Astrocyte of the spinal cord (primary cell): ENCODE data around the gene SPR.
A peak's percentile ranks its signal among the peaks of the same experiment; 100 is the strongest.
"Not testable (repeated sequence)": the region's sequence is repeated elsewhere in the genome, so short reads cannot be mapped to it uniquely, and the experiment has no call there.

ENCODE experiments used
- DNase-seq: peaks from one replicate; pipeline ENCODE4 v3.0.0; 2011; ENCODE audit warnings: low read depth, low spot score
- H3K4me3 ChIP-seq: 2 replicates; pipeline ENCODE4 v1.5.1; 2011; ENCODE audit warnings: low read depth, mild to moderate bottlenecking, low read length, moderate library complexity
- in situ Hi-C: cut with HindIII; loops from 2 replicates; pipeline ENCODE4 v1.10.0; 2017; ENCODE audit warnings: low sequenced_read_pairs
- TF ChIP-seq, protein P1 (sequence below): IDR thresholded peaks from 2 replicates; pipeline ENCODE4 v1.5.1; 2012; ENCODE audit warnings: low read depth, mild to moderate bottlenecking, low read length, inconsistent platforms

The SPR gene

DNA sequence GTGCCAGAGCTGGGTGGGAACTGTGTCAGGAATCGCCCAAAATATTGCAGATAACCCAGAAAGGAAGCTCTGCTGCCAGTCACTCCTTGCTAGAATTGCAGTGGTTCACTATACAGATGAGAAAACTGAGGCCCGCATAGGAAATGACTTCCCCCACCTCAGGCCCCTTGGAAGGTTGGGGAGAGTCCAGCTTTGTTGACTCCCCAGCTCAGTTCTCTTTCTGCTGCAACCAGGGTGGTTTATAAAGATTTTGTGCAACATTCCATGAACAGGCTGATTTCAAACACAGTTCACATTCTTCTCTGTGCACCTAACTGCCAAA is 11.3 kb downstream of the SPR start:
- TF ChIP-seq, protein P1, sequence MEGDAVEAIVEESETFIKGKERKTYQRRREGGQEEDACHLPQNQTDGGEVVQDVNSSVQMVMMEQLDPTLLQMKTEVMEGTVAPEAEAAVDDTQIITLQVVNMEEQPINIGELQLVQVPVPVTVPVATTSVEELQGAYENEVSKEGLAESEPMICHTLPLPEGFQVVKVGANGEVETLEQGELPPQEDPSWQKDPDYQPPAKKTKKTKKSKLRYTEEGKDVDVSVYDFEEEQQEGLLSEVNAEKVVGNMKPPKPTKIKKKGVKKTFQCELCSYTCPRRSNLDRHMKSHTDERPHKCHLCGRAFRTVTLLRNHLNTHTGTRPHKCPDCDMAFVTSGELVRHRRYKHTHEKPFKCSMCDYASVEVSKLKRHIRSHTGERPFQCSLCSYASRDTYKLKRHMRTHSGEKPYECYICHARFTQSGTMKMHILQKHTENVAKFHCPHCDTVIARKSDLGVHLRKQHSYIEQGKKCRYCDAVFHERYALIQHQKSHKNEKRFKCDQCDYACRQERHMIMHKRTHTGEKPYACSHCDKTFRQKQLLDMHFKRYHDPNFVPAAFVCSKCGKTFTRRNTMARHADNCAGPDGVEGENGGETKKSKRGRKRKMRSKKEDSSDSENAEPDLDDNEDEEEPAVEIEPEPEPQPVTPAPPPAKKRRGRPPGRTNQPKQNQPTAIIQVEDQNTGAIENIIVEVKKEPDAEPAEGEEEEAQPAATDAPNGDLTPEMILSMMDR, result no peak
- DNase-seq, result no peak
- in situ Hi-C loops, result no loop called here
- no peak overlapping the region for H3K4me3 ChIP-seq

DNA sequence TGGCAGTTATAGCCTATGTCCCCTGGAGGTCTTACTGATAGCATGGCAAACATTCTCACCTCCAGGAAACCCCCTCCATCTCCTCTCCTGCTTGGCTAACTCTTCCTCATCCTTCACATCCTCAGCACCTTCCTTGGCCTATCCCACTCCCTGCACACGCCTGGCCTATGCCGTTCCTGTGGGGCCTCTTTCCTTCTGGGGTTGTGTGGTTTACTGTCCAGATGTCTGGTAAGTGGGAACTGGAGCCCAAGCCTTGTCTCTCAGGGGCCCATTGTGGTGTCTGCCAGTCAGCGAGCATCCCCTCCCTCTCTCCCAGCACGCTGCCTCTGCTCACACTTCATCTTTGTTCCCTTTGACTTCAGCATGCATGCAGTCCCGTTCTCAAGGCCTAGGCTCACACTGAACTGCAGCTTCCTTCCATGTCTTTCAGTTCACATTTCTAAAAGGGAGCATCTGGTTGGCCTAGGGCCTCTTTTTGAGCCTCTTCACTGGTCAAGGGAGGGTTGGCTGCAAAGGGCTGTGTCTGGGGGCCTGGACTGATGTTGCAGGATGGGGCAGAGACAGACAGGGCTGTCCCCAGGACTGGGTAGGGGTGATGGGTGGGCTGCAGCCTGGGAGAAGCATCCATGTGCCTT is 13.1 kb downstream of the SPR start:
- DNase-seq, result no peak
- no peak overlapping the region for H3K4me3 ChIP-seq
- in situ Hi-C loops, result no loop called here
- TF ChIP-seq, protein P1, result no peak

- H3K4me3 ChIP-seq, result no peak overlapping the region
- in situ Hi-C loops, result no loop called here
- TF ChIP-seq, protein P1, result no peak
- DNase-seq, result no peak
Observed at GRCh38 chr2:72901426-72901825, 14.2 kb downstream of the SPR start.

- DNase-seq, in situ Hi-C loops, H3K4me3 ChIP-seq: not testable (repeated sequence)
Observed at GRCh38 chr2:72907369-72907768, 20.2 kb downstream of the SPR start.

DNA sequence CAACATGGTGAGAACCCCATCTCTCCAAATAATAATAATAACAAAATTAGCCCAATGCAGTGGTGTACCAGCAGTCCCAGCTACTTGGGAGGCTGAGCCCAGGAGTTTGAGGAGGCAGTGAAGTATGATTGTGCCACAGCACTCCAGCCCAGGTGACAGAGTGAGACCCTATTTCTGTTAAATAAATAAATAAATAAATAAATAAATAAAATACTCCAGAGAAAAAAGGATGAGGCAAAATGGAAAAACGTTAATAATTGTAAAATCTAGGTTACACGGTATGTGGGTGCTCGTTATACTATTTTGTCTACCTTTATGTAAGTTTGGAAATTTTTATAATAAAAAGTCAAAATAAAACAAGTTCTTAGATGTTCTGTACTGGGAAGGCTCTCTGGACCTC is 21.5 kb downstream of the SPR start:
- no peak overlapping the region for H3K4me3 ChIP-seq
- TF ChIP-seq, protein P1, result no peak
- DNase-seq, result no peak
- in situ Hi-C loops, result no loop called here

DNA sequence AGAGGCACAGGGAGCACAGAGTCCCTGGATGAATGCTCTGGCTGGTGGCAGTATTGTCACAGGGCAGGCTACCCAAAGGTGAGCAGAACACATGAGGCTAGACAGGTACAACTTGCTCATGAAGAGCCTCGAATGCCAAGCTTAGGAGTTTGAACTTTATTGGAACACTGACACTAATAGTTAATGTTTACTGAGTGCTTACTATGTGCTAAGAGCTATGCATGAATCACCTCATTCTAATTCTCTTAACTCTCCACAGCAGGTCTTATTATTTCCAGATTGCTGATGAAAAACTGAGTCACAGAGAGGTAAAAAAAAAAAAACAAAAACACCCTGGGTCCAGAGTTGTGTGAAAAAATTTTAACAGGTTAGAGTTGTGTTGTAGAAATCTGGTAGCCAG is 24.0 kb downstream of the SPR start:
- in situ Hi-C loops, result no loop called here
- no peak overlapping the region for H3K4me3 ChIP-seq
- TF ChIP-seq, protein P1, result no peak
- DNase-seq, result no peak

DNA sequence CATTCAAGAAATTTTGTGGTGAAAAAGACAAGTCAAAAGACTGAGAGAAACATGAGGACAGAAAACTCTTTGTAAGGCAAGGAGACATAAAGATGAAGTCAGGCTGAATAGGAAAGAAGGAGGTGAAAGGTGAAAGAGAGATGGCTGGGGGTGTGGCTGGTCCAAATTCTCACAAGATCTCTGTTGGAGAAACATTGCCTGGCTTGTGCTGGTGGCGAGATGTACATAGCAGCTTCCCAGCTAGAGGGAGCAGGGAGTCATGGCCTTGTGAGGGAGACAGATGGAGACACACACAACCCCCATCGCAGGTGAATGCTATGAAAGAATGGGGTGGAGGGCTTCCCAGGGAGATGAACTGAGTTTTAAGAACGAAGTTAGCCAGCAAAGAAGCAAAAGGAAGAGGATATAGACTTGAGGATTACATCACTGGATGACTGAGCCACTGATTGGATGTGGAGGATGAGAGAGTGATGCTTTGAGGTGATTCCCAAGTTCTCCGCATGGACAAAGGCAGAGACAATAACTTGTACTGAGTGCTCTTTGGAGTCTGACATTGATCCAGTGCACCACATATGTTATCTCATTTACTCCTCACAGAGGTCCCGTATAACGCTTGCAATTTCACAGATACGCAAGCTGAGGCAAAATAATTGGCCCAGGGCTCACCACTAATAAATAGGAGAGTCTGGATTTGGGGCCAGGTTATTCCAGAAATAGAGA is 26.4 kb downstream of the SPR start:
- no peak for DNase-seq
- H3K4me3 ChIP-seq, result no peak overlapping the region
- in situ Hi-C loops, result no loop called here
- TF ChIP-seq, protein P1, result peak; percentile 15
